ENCODE results near the gene ABHD16B. TPM values are rescaled to one million over a fixed set of nuclear protein-coding genes. Genes with fewer than 3 reads are reported as not detected.

ABHD16B gene
- total RNA-seq, 1 donor = not detected

GRCh38 chr20:63846128-63846771 lies 15.0 kb upstream of the ABHD16B start:
- H3K4me3 ChIP-seq (ENCODE audit: insufficient read depth, low read length) = no peak overlapping the region
- H3K9me3 ChIP-seq (ENCODE audit: low read depth, low read length) = no peaks in the 10 kb centered on the region
- no peaks in the 10 kb centered on the region for H4K20me1 ChIP-seq (ENCODE audit: insufficient read depth, low read length)
- H3K4me1 ChIP-seq (ENCODE audit: insufficient read depth, low read length) = peaks cover 3% of the 10 kb centered on the region
- no peak overlapping the region for H3K4me2 ChIP-seq (ENCODE audit: insufficient read depth, low read length)
- no peak for TF ChIP-seq CTCF (IDR thresholded peaks at IDR 0.05; ENCODE audit: extremely low read depth, low read depth, low read length)
- no peaks in the 10 kb centered on the region for H3K36me3 ChIP-seq (ENCODE audit: insufficient read depth, low read length)
- peak; percentile 95 for DNase-seq (ENCODE audit: insufficient read length, low spot score, missing footprints)
- H3K27ac ChIP-seq (ENCODE audit: low read depth, low read length) = no peak overlapping the region
- H3K79me2 ChIP-seq (ENCODE audit: insufficient read depth, low read length) = no peaks in the 10 kb centered on the region
- H3K27me3 ChIP-seq (ENCODE audit: insufficient read depth, low read length) = peaks cover 17% of the 10 kb centered on the region
- no peak overlapping the region for H2AFZ ChIP-seq (ENCODE audit: low read length)

- no peaks in the 10 kb centered on the region for H3K79me2 ChIP-seq (ENCODE audit: insufficient read depth, low read length)
- no peak overlapping the region for H3K4me3 ChIP-seq (ENCODE audit: insufficient read depth, low read length)
- H3K4me2 ChIP-seq (ENCODE audit: insufficient read depth, low read length) = no peak overlapping the region
- H3K36me3 ChIP-seq (ENCODE audit: insufficient read depth, low read length) = no peaks in the 10 kb centered on the region
- H3K27ac ChIP-seq (ENCODE audit: low read depth, low read length) = no peak overlapping the region
- H3K9me3 ChIP-seq (ENCODE audit: low read depth, low read length) = no peaks in the 10 kb centered on the region
- no peak for DNase-seq (ENCODE audit: insufficient read length, low spot score, missing footprints)
- H2AFZ ChIP-seq (ENCODE audit: low read length) = no peak overlapping the region
- H3K27me3 ChIP-seq (ENCODE audit: insufficient read depth, low read length) = peaks cover 17% of the 10 kb centered on the region
- TF ChIP-seq CTCF (IDR thresholded peaks at IDR 0.05; ENCODE audit: extremely low read depth, low read depth, low read length) = no peak
- peaks cover 3% of the 10 kb centered on the region for H3K4me1 ChIP-seq (ENCODE audit: insufficient read depth, low read length)
- no peaks in the 10 kb centered on the region for H4K20me1 ChIP-seq (ENCODE audit: insufficient read depth, low read length)
These were observed 14.4 kb upstream of the ABHD16B start for GRCh38 chr20:63846888-63847236.

DNA sequence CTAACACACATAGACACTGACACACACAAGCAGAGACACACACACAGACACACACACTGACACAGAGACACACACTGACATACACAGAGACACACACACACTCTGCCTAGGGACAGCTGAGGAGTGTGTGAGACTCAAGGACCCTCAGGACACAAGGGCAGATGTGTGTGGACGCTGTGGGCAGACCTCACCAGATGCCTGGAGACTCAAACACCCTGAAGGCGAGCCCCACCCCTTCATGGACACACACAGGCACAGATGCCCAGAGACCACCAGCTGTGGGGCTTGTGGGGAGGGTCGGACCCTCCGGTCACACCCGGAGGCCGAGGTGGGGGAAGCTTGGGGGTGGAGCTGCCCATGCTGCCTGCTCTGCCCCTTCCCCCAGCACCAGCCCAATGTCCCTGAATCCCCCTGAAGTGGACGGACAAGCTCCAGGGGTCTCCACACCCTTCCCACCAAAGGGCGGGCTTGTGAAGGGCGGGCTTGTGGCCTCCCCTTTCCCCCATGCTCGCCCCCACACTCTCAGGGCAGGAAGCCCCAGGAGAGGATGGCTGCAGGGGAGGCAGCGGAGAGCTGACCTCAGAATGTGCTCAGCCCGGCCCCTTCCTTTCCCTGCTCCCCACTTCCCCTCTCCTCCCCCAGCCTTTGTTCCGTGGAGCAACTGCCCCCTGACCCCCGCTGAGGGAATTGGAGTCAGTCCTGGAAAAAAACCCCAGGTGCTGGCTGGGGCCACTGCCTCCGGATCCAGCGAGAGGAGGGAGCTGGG lies 13.9 kb upstream of the ABHD16B start:
- Histone ChIP-seq H3K27me3 (ENCODE audit: insufficient read depth, low read length) (peaks cover 17% of the 10 kb centered on the region), H2AFZ (ENCODE audit: low read length) (no peak overlapping the region), H3K9me3 (ENCODE audit: low read depth, low read length) (no peaks in the 10 kb centered on the region), H3K36me3 (ENCODE audit: insufficient read depth, low read length) (no peaks in the 10 kb centered on the region), H3K4me1 (ENCODE audit: insufficient read depth, low read length) (peaks cover 3% of the 10 kb centered on the region), H3K4me2 (ENCODE audit: insufficient read depth, low read length) (no peak overlapping the region), H3K79me2 (ENCODE audit: insufficient read depth, low read length) (no peaks in the 10 kb centered on the region), H3K27ac (ENCODE audit: low read depth, low read length) (no peak overlapping the region), H4K20me1 (ENCODE audit: insufficient read depth, low read length) (no peaks in the 10 kb centered on the region), H3K4me3 (ENCODE audit: insufficient read depth, low read length) (no peak overlapping the region)
- DNase-seq (ENCODE audit: insufficient read length, low spot score, missing footprints) = peak; percentile 65
- no peak for TF ChIP-seq CTCF (IDR thresholded peaks at IDR 0.05; ENCODE audit: extremely low read depth, low read depth, low read length)
